ENCODE results near the gene TNPO3.

DNA sequence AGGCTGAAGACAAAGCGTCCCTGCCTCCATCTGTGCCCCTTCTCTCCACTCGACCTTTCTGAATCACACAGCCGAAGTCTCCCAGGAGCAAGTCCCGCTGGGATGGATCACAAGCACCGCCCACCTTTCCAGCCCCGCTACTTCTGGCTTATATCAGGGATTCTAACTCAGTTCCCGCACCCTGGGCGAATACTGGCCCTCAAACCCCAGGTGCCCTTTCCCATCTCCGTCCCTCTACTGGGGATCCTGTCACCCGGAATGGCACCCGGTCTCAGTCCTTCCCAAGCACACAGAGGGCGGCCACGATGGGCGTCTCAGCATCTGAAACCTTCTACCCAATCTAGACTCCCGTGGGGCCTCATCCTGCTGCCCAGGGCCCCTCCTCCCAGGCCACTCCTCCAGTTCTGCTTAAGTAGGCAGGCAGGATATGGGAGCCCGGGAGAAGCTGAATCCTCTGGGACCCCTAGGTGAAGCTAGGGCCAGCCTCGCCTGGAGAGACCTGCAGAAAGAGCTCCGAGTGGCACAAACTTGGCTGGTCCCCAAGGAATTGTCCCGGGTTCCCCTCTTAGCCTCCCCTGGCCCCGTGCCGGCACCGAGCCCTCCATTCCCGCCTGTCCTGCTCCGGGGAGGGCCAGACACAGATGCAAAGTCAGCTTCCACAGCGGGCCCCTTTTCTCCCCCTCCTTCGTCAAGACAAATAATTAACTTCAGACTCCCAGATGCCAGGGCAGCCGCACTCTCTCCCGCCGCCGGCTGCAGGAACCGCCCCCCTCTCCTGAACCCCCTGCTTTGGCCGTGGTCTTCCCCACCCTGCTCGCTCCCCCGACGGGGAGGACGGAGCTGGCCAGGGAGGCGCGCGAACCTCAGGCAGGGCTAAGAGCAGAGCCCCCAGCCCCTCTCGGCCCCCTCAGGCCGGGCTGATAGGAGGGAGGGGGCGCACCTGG, 145.0 kb downstream of the TNPO3 start:
- TF ChIP-seq, protein P1, sequence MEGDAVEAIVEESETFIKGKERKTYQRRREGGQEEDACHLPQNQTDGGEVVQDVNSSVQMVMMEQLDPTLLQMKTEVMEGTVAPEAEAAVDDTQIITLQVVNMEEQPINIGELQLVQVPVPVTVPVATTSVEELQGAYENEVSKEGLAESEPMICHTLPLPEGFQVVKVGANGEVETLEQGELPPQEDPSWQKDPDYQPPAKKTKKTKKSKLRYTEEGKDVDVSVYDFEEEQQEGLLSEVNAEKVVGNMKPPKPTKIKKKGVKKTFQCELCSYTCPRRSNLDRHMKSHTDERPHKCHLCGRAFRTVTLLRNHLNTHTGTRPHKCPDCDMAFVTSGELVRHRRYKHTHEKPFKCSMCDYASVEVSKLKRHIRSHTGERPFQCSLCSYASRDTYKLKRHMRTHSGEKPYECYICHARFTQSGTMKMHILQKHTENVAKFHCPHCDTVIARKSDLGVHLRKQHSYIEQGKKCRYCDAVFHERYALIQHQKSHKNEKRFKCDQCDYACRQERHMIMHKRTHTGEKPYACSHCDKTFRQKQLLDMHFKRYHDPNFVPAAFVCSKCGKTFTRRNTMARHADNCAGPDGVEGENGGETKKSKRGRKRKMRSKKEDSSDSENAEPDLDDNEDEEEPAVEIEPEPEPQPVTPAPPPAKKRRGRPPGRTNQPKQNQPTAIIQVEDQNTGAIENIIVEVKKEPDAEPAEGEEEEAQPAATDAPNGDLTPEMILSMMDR (conservative IDR thresholded peaks at IDR 0.05; ENCODE audit: low read length) = no peak
- TF ChIP-seq EZH2phosphoT487 (IDR thresholded peaks at IDR 0.05; ENCODE audit: borderline replicate concordance, low read depth, low read length) = no peak
